Endothelial cell of umbilical vein (primary cell): Measurements from ENCODE around the gene GLMN. TPM values are rescaled to one million over a fixed set of nuclear protein-coding genes. Genes with fewer than 3 reads are reported as not detected.

ENCODE experiments used
- BruUV-seq: library from RNA; stranded (reverse); fragments of 400-500 nt; replicated peaks from 2 replicates; lab custom pipeline; 2021; lab: Mats Ljungman, UMichigan
- CTCF ChIA-PET: fragments of 300-600, 350-600 bp; sonication (Branson Sonifier 250); formaldehyde crosslinking; loops from one replicate; lab custom pipeline; 2021; ENCODE audit warnings: antibody characterized with exemption, inconsistent platforms; lab: Charles Lee
- POLR2A ChIA-PET: fragments of 300-600, 350-600 bp; sonication (Branson Sonifier 250); formaldehyde crosslinking; loops from one replicate; lab custom pipeline; 2021; ENCODE audit warnings: antibody characterized with exemption, inconsistent platforms; lab: Charles Lee
- DNase-seq: peaks from one replicate; pipeline ENCODE4 v3.0.0-alpha.2; 2011; ENCODE audit warnings: low read depth, low spot score
- FAIRE-seq: peaks from 2 replicates; lab custom pipeline; 2011; peaks lifted over from hg19 to GRCh38; lab: Jason Lieb, UNC
- H2AFZ ChIP-seq: 2 replicates; pipeline ENCODE4 v1.6.0; 2012; ENCODE audit warnings: low read depth, low read length, control low read depth, inconsistent platforms
- H3K27ac ChIP-seq: 2 replicates; pipeline ENCODE4 v1.5.1; 2011; ENCODE audit warnings: low read depth, mild to moderate bottlenecking, control low read depth, low read length, moderate library complexity; ENCODE audit not compliant: insufficient read depth
- H3K27me3 ChIP-seq, 2 experiments: 2 replicates each; pipeline versions ENCODE4 v1.6.0 to v1.6.1; 2011; ENCODE audit warnings: low read length in 2 of 2, mixed read lengths in 1 of 2; ENCODE audit not compliant: control insufficient read depth in 2 of 2, insufficient read depth in 2 of 2
- H3K36me3 ChIP-seq, 2 experiments: 2 replicates in 1 of 2; 3 replicates in 1 of 2; pipeline ENCODE4 v1.5.1; 2011; ENCODE audit warnings: low read length in 2 of 2, mild to moderate bottlenecking in 1 of 2, moderate library complexity in 1 of 2; ENCODE audit not compliant: control insufficient read depth in 2 of 2, insufficient read depth in 2 of 2; ENCODE audit errors: extremely low read depth in 1 of 2
- H3K4me1 ChIP-seq: 3 replicates; pipeline ENCODE4 v1.5.1; 2011; ENCODE audit warnings: mild to moderate bottlenecking, low read length; ENCODE audit not compliant: control insufficient read depth, insufficient read depth; ENCODE audit errors: extremely low read depth
- H3K4me2 ChIP-seq: 2 replicates; pipeline ENCODE4 v1.6.1; 2011; ENCODE audit warnings: low read length, control low read depth, mixed read lengths; ENCODE audit not compliant: insufficient read depth
- H3K4me3 ChIP-seq, 3 experiments: fragments of 200-600 bp in 1 of 3; sonication (generic), shearing (Covaris generic) in 1 of 3; replicated peaks in 1 of 3; 2 replicates each; pipeline ENCODE4 v1.5.1; 2011 to 2016; ENCODE audit warnings: control low read depth in 3 of 3, low read length in 3 of 3, mild to moderate bottlenecking in 2 of 3, inconsistent platforms in 1 of 3, low read depth in 1 of 3, moderate library complexity in 1 of 3; ENCODE audit not compliant: insufficient read depth in 1 of 3
- H3K79me2 ChIP-seq: 2 replicates; pipeline ENCODE4 v1.6.0; 2012; ENCODE audit warnings: low read length, inconsistent platforms; ENCODE audit not compliant: control insufficient read depth, insufficient read depth
- H3K9ac ChIP-seq: replicated peaks from 2 replicates; pipeline ENCODE3; 2011; ENCODE audit warnings: low read length, control low read depth; ENCODE audit not compliant: insufficient read depth; ENCODE audit errors: extremely low read depth
- H3K9me1 ChIP-seq: replicated peaks from 3 replicates; pipeline ENCODE4 v1.6.0; 2011; ENCODE audit warnings: mild to moderate bottlenecking, low read length; ENCODE audit not compliant: control insufficient read depth, insufficient read depth; ENCODE audit errors: extremely low read depth
- H3K9me3 ChIP-seq: replicated peaks from 2 replicates; pipeline ENCODE4 v1.5.1; 2012; ENCODE audit warnings: low read length, inconsistent platforms; ENCODE audit not compliant: control insufficient read depth, insufficient read depth
- H4K20me1 ChIP-seq: replicated peaks from 2 replicates; pipeline ENCODE3; 2011; ENCODE audit warnings: mild to moderate bottlenecking, low read length; ENCODE audit not compliant: control insufficient read depth, insufficient read depth; ENCODE audit errors: extremely low read depth
- EZH2 ChIP-seq: IDR thresholded peaks from 2 replicates; pipeline ENCODE4 v1.6.1; 2012; ENCODE audit warnings: borderline replicate concordance, low read depth, mild to moderate bottlenecking, moderate library complexity, low read length, inconsistent platforms; ENCODE audit not compliant: severe bottlenecking
- GATA2 ChIP-seq: IDR thresholded peaks from 2 replicates; pipeline ENCODE4 v1.7.0; 2011; ENCODE audit warnings: low read depth, mild to moderate bottlenecking, moderate library complexity, mixed read lengths, low read length; ENCODE audit not compliant: insufficient read length, insufficient read depth
- JUN ChIP-seq: IDR thresholded peaks from 2 replicates; pipeline ENCODE4 v1.6.1; 2011; ENCODE audit warnings: borderline replicate concordance, low read depth; ENCODE audit not compliant: insufficient read length, insufficient read depth
- POLR2A ChIP-seq: IDR thresholded peaks from 2 replicates; pipeline ENCODE4 v1.6.1; 2012; ENCODE audit warnings: low read depth, mild to moderate bottlenecking, control low read depth, low read length
- POLR2AphosphoS5 ChIP-seq: IDR thresholded peaks from 2 replicates; pipeline ENCODE4 v1.6.1; 2012; ENCODE audit warnings: low read depth, mild to moderate bottlenecking, control low read depth, low read length, moderate library complexity; ENCODE audit not compliant: insufficient read depth
- dilution Hi-C: fragments of 300-500 bp; cut with MboI; formaldehyde crosslinking; loops from one replicate; pipeline ENCODE4 v1.15.0; 2019; ENCODE audit warnings: low sequenced_read_pairs; ENCODE audit not compliant: extremely low pct_ligation_motif_present
- intact Hi-C: fragments of 100-400 bp; cut with micrococcal nuclease; formaldehyde crosslinking; loops from one replicate; pipeline ENCODE4 v1.10.0; 2022
- polyA plus RNA-seq, 4 experiments: library from polyadenylated mRNA; depleted of rRNA in 3 of 4; stranded (reverse) in 3 of 4; unstranded in 1 of 4; fragments of >200 nt; gene quantifications; 2 replicates each; pipeline versions ENCODE4 v1.2.1 to v1.2.3, GENCODE V29; 2011 to 2012; ENCODE audit warnings: missing spikeins in 1 of 4
- total RNA-seq: library from RNA; stranded (reverse); gene quantifications from 2 replicates; pipeline ENCODE4 v1.2.3, GENCODE V29; 2021
- TF ChIP-seq, protein P1 (sequence below): IDR thresholded peaks from 2 replicates; pipeline ENCODE4 v1.6.1; 2011; ENCODE audit not compliant: insufficient read depth, insufficient read length
- TF ChIP-seq, protein P2 (sequence below), 2 donors: IDR thresholded peaks; 1 replicate in 1 of 2; 2 replicates in 1 of 2; pipeline ENCODE4 v1.5.1; 2011; ENCODE audit warnings: low read length in 2 of 2, mild to moderate bottlenecking in 2 of 2, moderate library complexity in 2 of 2, control low read depth in 1 of 2, inconsistent platforms in 1 of 2, low read depth in 1 of 2; ENCODE audit not compliant: insufficient read depth in 1 of 2; ENCODE audit errors: extremely low read depth in 1 of 2

The GLMN gene
- total and polyA plus RNA-seq, 2 donors (not counting 3 experiments of a cell fraction or from before 2014, with no cell fraction given): 2.4 to 13.2 TPM

- POLR2A ChIA-PET: no interaction called here
- Histone ChIP-seq H3K27ac (no peak within 1 kb of the TSS), H3K9ac (no peak within 1 kb of the TSS), H3K79me2 (no peaks in the 10 kb centered on the region), H3K9me1 (no peaks in the 10 kb centered on the region), H3K4me2 (no peak within 1 kb of the TSS), H3K4me3 (no peak within 1 kb of the TSS), H2AFZ (no peak within 1 kb of the TSS), H3K36me3 (no peaks in the 10 kb centered on the region), H3K4me1 (no peaks in the 10 kb centered on the region), H3K27me3 (no peaks in the 10 kb centered on the region), H4K20me1 (no peaks in the 10 kb centered on the region), H3K9me3 (no peaks in the 10 kb centered on the region)
- no TSS peak for BruUV-seq
- dilution Hi-C loops: no loop called here
- FAIRE-seq (no peak), DNase-seq (no peak)
- TF ChIP-seq, protein P1, sequence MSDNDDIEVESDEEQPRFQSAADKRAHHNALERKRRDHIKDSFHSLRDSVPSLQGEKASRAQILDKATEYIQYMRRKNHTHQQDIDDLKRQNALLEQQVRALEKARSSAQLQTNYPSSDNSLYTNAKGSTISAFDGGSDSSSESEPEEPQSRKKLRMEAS: no peak
- no peak for TF ChIP-seq GATA2
- TF ChIP-seq POLR2A: no peak
- TF ChIP-seq EZH2: no peak
- TF ChIP-seq POLR2AphosphoS5: no peak
- no peak for TF ChIP-seq JUN
- TF ChIP-seq, protein P2, sequence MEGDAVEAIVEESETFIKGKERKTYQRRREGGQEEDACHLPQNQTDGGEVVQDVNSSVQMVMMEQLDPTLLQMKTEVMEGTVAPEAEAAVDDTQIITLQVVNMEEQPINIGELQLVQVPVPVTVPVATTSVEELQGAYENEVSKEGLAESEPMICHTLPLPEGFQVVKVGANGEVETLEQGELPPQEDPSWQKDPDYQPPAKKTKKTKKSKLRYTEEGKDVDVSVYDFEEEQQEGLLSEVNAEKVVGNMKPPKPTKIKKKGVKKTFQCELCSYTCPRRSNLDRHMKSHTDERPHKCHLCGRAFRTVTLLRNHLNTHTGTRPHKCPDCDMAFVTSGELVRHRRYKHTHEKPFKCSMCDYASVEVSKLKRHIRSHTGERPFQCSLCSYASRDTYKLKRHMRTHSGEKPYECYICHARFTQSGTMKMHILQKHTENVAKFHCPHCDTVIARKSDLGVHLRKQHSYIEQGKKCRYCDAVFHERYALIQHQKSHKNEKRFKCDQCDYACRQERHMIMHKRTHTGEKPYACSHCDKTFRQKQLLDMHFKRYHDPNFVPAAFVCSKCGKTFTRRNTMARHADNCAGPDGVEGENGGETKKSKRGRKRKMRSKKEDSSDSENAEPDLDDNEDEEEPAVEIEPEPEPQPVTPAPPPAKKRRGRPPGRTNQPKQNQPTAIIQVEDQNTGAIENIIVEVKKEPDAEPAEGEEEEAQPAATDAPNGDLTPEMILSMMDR (IDR thresholded peaks at IDR 0.05; ENCODE audit: extremely low read depth in 1 of 2, insufficient read depth in 1 of 2, low read depth in 1 of 2, low read length in 2 of 2): no peak
- CTCF ChIA-PET: no interaction called here
- intact Hi-C loops: no loop called here
These were observed 81.1 kb downstream of the GLMN start, which contains the start of gene C1orf146 for GRCh38 chr1:92217721-92218120. TSS of gene C1orf146 (plus strand) at chr1:92217915. CDS start at chr1:92231421, 13,506 bp downstream.
